Gastroesophageal sphincter (tissue), 4 donors: ENCODE results near the gene LRP1B. TPM values are rescaled to one million over a fixed set of nuclear protein-coding genes. Genes with fewer than 3 reads are reported as not detected.

Experiments used
- ATAC-seq: fragments of 150-250 bp; one replicate; pipeline ENCODE4 v1.9.1; 2016; ENCODE audit warnings: mild to moderate bottlenecking, moderate library complexity
- H3K27ac ChIP-seq, 4 donors: fragments of 200-600 bp; sonication (generic) in 3 of 4; 1 replicate in 3 of 4; 2 replicates in 1 of 4; pipeline ENCODE4 v1.5.1; 2016 to 2019
- H3K27me3 ChIP-seq: fragments of 200-600 bp; sonication (generic); one replicate; pipeline ENCODE4 v1.5.1; 2019
- H3K36me3 ChIP-seq, 2 donors: fragments of 200-600 bp; sonication (generic); one replicate each; pipeline ENCODE4 v1.5.1; 2019; ENCODE audit warnings: control low read depth in 1 of 2
- H3K4me1 ChIP-seq, 3 donors: fragments of 200-600 bp; sonication (generic); 1 replicate in 2 of 3; 2 replicates in 1 of 3; pipeline ENCODE4 v1.5.1; 2016 to 2019; ENCODE audit warnings: control low read depth in 2 of 3
- H3K4me3 ChIP-seq, 2 donors: fragments of 200-600 bp; sonication (generic); one replicate each; pipeline ENCODE4 v1.5.1; 2019; ENCODE audit warnings: mild to moderate bottlenecking in 1 of 2, moderate library complexity in 1 of 2
- H3K9me3 ChIP-seq, 3 donors: fragments of 200-600 bp; sonication (generic); one replicate each; pipeline ENCODE4 v1.5.1; 2017 to 2019; ENCODE audit warnings: control low read depth in 2 of 3
- EP300 ChIP-seq: sonication (generic); formaldehyde crosslinking; IDR thresholded peaks from one replicate; pipeline ENCODE4 v1.6.1; 2017; ENCODE audit warnings: antibody characterized with exemption, mild to moderate bottlenecking
- POLR2A ChIP-seq, 2 donors: fragments of 450-650 bp; IDR thresholded peaks; one replicate each; pipeline ENCODE4 v1.6.1; 2017; ENCODE audit warnings: antibody characterized with exemption in 2 of 2, mild to moderate bottlenecking in 2 of 2, moderate library complexity in 1 of 2
- POLR2AphosphoS5 ChIP-seq: sonication (generic); formaldehyde crosslinking; IDR thresholded peaks from one replicate; pipeline ENCODE4 v1.6.1; 2017; ENCODE audit warnings: antibody characterized with exemption
- WGBS, 2 donors: methylation state at CpG; one replicate each; pipeline ENCODE4 v1.1.5; 2018; ENCODE audit warnings: low coverage in 1 of 2; 5-methylcytosine and 5-hydroxymethylcytosine counted together
- total RNA-seq, 4 donors: library from RNA; depleted of rRNA; stranded (reverse); fragments of >200 nt; gene quantifications; one replicate each; pipeline ENCODE4 v1.1.0, GENCODE V29; 2016
- TF ChIP-seq, protein P1 (sequence below), 4 experiments: fragments of 200-600 bp in 2 of 4; fragments of 450-650 bp in 2 of 4; sonication (generic) in 1 of 4; IDR thresholded peaks; one replicate each; pipeline ENCODE4 v1.5.1; 2017 to 2019; ENCODE audit warnings: antibody characterized with exemption in 4 of 4, mild to moderate bottlenecking in 2 of 4, moderate library complexity in 2 of 4

The LRP1B gene
- total RNA-seq, 4 donors from 2014 or later: 0.27 to 20.7 (median 3.2) TPM

DNA sequence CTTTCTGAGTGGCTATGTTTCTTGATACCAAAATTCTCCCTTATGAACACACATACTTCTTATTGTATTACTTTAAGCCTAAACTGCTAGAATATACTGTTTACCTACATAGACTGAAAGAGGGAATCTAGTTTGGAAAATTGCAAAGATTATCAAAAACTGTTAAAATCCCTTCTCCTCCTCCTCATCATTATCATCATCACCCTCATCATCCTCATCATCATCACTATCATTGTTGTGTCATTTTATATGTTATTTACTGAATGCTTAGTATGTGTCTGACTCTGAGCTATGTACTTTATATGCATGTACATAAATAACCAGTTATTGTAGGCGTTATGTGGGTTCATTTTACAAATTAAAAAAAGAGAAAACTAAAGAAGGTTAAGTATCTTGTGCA, 19.6 kb upstream of the LRP1B start:
- H3K9me3 ChIP-seq: no peaks in the 10 kb centered on the region
- ATAC-seq: no peak
- H3K4me1 ChIP-seq: no peaks in the 10 kb centered on the region
- TF ChIP-seq POLR2AphosphoS5 (no peak), EP300 (no peak), POLR2A (IDR thresholded peaks at IDR 0.05) (no peak)
- TF ChIP-seq, protein P1, sequence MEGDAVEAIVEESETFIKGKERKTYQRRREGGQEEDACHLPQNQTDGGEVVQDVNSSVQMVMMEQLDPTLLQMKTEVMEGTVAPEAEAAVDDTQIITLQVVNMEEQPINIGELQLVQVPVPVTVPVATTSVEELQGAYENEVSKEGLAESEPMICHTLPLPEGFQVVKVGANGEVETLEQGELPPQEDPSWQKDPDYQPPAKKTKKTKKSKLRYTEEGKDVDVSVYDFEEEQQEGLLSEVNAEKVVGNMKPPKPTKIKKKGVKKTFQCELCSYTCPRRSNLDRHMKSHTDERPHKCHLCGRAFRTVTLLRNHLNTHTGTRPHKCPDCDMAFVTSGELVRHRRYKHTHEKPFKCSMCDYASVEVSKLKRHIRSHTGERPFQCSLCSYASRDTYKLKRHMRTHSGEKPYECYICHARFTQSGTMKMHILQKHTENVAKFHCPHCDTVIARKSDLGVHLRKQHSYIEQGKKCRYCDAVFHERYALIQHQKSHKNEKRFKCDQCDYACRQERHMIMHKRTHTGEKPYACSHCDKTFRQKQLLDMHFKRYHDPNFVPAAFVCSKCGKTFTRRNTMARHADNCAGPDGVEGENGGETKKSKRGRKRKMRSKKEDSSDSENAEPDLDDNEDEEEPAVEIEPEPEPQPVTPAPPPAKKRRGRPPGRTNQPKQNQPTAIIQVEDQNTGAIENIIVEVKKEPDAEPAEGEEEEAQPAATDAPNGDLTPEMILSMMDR (IDR thresholded peaks at IDR 0.05): no peak
- H3K4me3 ChIP-seq: no peak overlapping the region
- H3K27ac ChIP-seq: no peak overlapping the region
- WGBS, 2 donors: 100% methylated on average over 1 of the region's 1 CpG
- no peaks in the 10 kb centered on the region for H3K27me3 ChIP-seq
- H3K36me3 ChIP-seq: no peaks in the 10 kb centered on the region

DNA sequence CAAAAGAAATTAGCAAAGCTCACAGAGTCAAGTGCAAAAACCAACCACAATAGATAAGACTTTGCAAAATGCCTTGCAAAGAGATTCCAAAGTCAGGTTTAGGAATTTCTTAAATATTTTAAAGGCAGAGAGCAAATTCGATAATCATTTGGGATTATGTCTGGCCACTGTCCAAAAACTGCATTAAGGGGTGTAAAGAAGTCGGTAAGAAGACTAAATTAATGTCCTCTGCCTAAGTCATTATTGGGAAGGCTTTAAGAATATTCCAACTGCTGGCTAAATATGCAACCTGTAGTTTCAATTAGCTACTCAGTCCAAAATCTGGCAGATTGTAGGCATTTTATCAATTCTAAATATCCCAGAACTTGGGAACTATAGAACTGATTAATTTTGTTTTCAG, 13.7 kb upstream of the LRP1B start:
- WGBS, 2 donors: 37 to 63% methylated on average over 2 of the region's 2 CpGs
- ATAC-seq: no peak
- Histone ChIP-seq H3K4me1 (no peaks in the 10 kb centered on the region), H3K9me3 (no peaks in the 10 kb centered on the region), H3K4me3 (no peak overlapping the region), H3K36me3 (no peaks in the 10 kb centered on the region), H3K27ac (no peak overlapping the region), H3K27me3 (no peaks in the 10 kb centered on the region)
- TF ChIP-seq POLR2AphosphoS5: no peak
- TF ChIP-seq EP300: no peak
- TF ChIP-seq POLR2A (IDR thresholded peaks at IDR 0.05): no peak
- TF ChIP-seq, protein P1 (IDR thresholded peaks at IDR 0.05): no peak

DNA sequence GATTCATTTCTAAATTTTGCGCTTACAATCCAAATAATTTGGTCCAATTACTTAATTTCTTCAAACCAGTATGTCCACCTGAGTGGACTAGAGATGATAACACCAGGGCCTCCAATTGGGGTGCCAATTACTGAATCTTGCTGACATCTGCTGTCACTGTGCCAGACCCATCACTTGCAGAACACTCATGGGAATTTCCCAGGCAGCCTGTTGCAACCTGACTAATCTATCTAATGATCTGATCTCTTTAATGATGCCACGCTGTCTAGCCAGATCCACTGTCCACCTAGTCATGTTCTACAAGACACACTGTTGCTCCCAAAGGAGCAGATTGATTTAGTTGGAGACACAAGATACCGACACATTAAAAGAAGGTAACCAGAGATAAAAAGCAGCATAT, 11.8 kb upstream of the LRP1B start:
- Histone ChIP-seq H3K27me3 (no peaks in the 10 kb centered on the region), H3K27ac (no peak overlapping the region), H3K4me1 (no peaks in the 10 kb centered on the region), H3K36me3 (no peaks in the 10 kb centered on the region), H3K9me3 (no peaks in the 10 kb centered on the region), H3K4me3 (no peak overlapping the region)
- ATAC-seq: no peak
- 88 to 100% methylated on average over 1 to 3 of the region's 3 CpGs for WGBS, 2 donors
- TF ChIP-seq, protein P1 (IDR thresholded peaks at IDR 0.05): no peak
- TF ChIP-seq POLR2AphosphoS5 (no peak), EP300 (no peak), POLR2A (IDR thresholded peaks at IDR 0.05) (no peak)

DNA sequence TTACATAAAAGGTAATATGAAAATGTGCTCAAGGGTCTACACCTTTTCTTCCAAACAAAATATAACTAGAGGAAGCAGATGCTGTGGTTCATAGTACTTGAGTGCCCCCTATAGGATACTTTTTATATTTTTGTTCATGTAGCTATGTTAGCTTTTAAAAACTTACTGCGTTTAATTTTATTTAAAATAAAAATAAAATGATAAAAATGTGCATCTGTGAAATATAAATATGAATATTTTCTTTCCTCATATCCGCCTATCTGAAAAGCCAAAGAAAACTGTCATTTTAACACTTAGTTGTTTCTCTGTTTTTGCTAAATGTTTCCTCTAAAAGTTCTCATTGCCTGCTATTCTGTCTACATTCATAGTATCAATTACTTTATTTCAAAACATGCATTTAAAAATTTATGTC, 9.6 kb upstream of the LRP1B start:
- no peak for ATAC-seq
- Histone ChIP-seq H3K27ac (no peak overlapping the region), H3K4me3 (no peak overlapping the region), H3K27me3 (no peaks in the 10 kb centered on the region), H3K4me1 (no peaks in the 10 kb centered on the region), H3K36me3 (no peaks in the 10 kb centered on the region), H3K9me3 (no peaks in the 10 kb centered on the region)
- TF ChIP-seq POLR2A (IDR thresholded peaks at IDR 0.05): no peak
- TF ChIP-seq POLR2AphosphoS5: no peak
- TF ChIP-seq, protein P1 (IDR thresholded peaks at IDR 0.05): peak in 3 of 4 experiments; percentile 23 to 55 (median 26)
- TF ChIP-seq EP300: no peak
- 4 to 6% methylated on average over 2 of the region's 2 CpGs for whole genome bisulfite sequencing, 2 donors

DNA sequence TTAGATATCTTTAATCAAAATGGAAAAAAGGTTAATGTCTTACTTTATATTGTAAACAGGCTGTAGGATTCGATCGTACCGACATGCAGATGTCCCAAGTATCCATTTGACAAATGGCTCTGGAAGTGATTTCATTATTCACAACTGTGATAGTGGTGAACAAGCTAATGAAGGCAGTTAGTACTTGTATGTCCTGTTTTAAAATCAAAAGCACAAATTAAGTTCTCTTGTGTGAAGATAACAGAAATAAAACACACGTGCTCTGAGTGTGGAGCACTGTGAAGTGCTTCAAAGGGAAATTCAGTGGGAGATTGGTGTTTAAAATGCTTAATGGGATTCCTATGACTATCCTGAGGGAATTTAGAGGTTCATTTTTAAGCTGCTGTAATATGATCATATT, 8.6 kb upstream of the LRP1B start:
- H3K27me3 ChIP-seq: no peaks in the 10 kb centered on the region
- H3K36me3 ChIP-seq: no peaks in the 10 kb centered on the region
- H3K9me3 ChIP-seq: no peaks in the 10 kb centered on the region
- no peak overlapping the region for H3K27ac ChIP-seq
- no peaks in the 10 kb centered on the region for H3K4me1 ChIP-seq
- TF ChIP-seq, protein P1 (IDR thresholded peaks at IDR 0.05): no peak
- TF ChIP-seq POLR2AphosphoS5: no peak
- no peak for TF ChIP-seq EP300
- TF ChIP-seq POLR2A (IDR thresholded peaks at IDR 0.05): no peak
- H3K4me3 ChIP-seq: no peak overlapping the region
- 48 to 58% methylated on average over 3 to 4 of the region's 4 CpGs for WGBS, 2 donors
- no peak for ATAC-seq
